ENCODE measurements around the gene INTS6.

DNA sequence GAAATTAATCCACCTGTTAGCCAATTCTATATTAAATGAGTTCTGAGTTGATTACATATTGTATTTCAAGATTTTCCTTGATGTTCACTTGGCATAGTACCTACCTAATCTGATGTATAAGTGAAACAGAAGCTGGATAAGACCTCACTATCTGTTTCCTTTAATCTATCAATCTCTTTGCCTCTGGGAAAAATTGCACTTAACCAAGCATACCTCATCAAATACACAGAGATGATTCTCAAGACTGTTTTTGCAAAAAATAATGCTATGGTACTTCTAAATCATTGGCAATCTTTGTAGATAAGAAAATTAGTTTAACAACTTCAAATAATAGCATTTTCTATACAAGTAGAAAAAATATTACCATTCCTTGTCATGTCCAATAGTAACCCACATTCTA is 58.1 kb downstream of the INTS6 start:
- no peak for TF ChIP-seq CTCF (IDR thresholded peaks at IDR 0.05)
- TF ChIP-seq POLR2A (IDR thresholded peaks at IDR 0.05): no peak

All from adrenal gland (tissue), 5 donors.